Cardiac muscle cell (in vitro differentiated cells and primary cell): ENCODE results near the gene ERC2. TPM values are rescaled to one million over a fixed set of nuclear protein-coding genes. Genes with fewer than 3 reads are reported as not detected.
A peak's percentile ranks its signal among the peaks of the same experiment; 100 is the strongest.

Source experiments
- DNase-seq, 2 donors: peaks; one replicate each; pipeline versions ENCODE4 v3.0.0 to v3.0.0-alpha.2; 2010 to 2017; ENCODE audit warnings: low read depth in 1 of 2, low spot score in 1 of 2
- H3K27ac ChIP-seq: fragments of 200-600 bp; sonication (generic); 2 replicates; pipeline ENCODE4 v1.5.1; 2016
- H3K27me3 ChIP-seq: fragments of 200-600 bp; sonication (generic); 2 replicates; pipeline ENCODE4 v1.6.0; 2016; ENCODE audit warnings: control low read depth
- H3K36me3 ChIP-seq: fragments of 200-600 bp; sonication (generic); 2 replicates; pipeline ENCODE4 v1.5.1; 2016; ENCODE audit warnings: control low read depth
- H3K4me1 ChIP-seq: fragments of 200-600 bp; sonication (generic); 2 replicates; pipeline ENCODE4 v1.8.1; 2017; ENCODE audit warnings: low read depth, mild to moderate bottlenecking, mixed run types
- H3K4me3 ChIP-seq: fragments of 200-600 bp; sonication (generic); 2 replicates; pipeline ENCODE4 v1.5.1; 2016; ENCODE audit warnings: mild to moderate bottlenecking
- H3K9me3 ChIP-seq: fragments of 200-600 bp; sonication (generic); 2 replicates; pipeline ENCODE4 v1.5.1; 2017; ENCODE audit warnings: low read depth, mild to moderate bottlenecking, control low read depth
- polyA plus RNA-seq: library from polyadenylated mRNA; unstranded; fragments of >200 nt; fragmentation: Nextera tagmentation; extraction: Ambion mirVana; gene quantifications from 2 replicates; pipeline ENCODE4 v1.2.1, GENCODE V29; 2016
- total RNA-seq: library from RNA; depleted of rRNA; stranded (reverse); fragments of >200 nt; gene quantifications from 2 replicates; pipeline ENCODE4 v1.2.3, GENCODE V29; 2016
- TF ChIP-seq, protein P1 (sequence below): IDR thresholded peaks from 2 replicates; pipeline ENCODE4 v1.5.1; 2012; ENCODE audit warnings: low read depth, mild to moderate bottlenecking, low read length

Gene ERC2
- total and polyA plus RNA-seq, 2 experiments from 2014 or later = 18.1 to 29.0 TPM

DNA sequence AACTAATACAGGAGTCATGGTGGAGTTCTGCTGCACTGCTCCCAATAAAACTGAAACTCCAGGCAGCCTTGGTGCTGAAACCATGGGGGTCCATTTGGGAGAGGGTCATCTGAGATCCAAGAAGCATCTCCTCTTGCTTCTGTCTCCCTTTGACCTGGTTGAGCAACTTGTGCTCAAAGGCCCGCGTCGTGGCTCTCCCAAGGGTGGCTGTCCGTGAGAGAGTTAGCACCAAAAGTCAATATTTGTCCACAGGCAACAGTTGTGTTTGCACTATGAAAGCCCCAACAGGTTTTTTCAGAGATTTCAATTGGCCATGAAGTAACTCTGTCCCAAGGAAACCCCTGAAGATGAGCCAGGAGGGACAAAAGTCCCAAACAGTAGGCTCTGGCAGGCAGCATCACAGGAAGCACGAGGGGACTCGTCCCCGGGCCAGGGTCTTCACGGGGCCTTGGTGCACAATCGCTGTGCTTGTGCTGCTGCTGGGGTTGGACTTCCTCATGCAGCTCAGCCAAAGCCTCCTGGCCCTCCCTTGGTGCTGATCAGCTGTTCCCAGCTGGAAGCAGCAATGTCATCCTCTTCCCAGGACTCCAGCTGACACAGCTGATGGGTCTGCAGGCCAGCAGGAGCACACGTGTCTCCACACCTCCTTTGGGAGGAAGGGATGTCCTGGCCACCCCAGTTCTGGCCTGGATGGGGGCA lies 941.8 kb downstream of the ERC2 start:
- TF ChIP-seq, protein P1, sequence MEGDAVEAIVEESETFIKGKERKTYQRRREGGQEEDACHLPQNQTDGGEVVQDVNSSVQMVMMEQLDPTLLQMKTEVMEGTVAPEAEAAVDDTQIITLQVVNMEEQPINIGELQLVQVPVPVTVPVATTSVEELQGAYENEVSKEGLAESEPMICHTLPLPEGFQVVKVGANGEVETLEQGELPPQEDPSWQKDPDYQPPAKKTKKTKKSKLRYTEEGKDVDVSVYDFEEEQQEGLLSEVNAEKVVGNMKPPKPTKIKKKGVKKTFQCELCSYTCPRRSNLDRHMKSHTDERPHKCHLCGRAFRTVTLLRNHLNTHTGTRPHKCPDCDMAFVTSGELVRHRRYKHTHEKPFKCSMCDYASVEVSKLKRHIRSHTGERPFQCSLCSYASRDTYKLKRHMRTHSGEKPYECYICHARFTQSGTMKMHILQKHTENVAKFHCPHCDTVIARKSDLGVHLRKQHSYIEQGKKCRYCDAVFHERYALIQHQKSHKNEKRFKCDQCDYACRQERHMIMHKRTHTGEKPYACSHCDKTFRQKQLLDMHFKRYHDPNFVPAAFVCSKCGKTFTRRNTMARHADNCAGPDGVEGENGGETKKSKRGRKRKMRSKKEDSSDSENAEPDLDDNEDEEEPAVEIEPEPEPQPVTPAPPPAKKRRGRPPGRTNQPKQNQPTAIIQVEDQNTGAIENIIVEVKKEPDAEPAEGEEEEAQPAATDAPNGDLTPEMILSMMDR = no peak
- no peaks in the 10 kb centered on the region for H3K9me3 ChIP-seq
- DNase-seq = no peak

DNA sequence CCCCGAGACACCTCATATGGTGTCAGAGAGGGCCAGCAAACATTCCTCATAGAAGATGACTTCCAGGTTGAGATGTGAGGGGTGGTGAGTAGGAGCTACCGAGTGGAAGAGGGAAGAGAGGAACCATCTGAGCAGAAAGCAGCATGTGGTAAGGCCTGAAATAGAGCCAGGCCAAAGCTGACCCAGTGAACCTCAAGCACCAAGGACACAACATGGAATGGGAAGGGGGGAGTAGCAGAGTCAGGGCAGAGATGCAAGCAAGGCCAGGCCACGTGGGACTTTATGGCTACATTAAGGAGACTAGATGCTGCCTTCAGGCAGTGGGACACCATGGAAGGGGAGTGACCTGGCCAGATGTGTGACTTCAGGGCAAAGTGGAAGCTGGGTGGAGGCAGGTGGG lies 942.8 kb downstream of the ERC2 start:
- no peak for DNase-seq
- no peaks in the 10 kb centered on the region for H3K9me3 ChIP-seq
- H3K4me1 ChIP-seq = peaks cover 8% of the 10 kb centered on the region
- TF ChIP-seq, protein P1 = no peak
- no peak overlapping the region for H3K27ac ChIP-seq
- no peaks in the 10 kb centered on the region for H3K27me3 ChIP-seq
- no peaks in the 10 kb centered on the region for H3K36me3 ChIP-seq
- no peak overlapping the region for H3K4me3 ChIP-seq

More for the DNA sequence above, 941.8 kb downstream of the ERC2 start:
- Histone ChIP-seq H3K4me1 (peaks cover 8% of the 10 kb centered on the region), H3K36me3 (no peaks in the 10 kb centered on the region), H3K27me3 (no peaks in the 10 kb centered on the region), H3K27ac (no peak overlapping the region), H3K4me3 (no peak overlapping the region)

DNA sequence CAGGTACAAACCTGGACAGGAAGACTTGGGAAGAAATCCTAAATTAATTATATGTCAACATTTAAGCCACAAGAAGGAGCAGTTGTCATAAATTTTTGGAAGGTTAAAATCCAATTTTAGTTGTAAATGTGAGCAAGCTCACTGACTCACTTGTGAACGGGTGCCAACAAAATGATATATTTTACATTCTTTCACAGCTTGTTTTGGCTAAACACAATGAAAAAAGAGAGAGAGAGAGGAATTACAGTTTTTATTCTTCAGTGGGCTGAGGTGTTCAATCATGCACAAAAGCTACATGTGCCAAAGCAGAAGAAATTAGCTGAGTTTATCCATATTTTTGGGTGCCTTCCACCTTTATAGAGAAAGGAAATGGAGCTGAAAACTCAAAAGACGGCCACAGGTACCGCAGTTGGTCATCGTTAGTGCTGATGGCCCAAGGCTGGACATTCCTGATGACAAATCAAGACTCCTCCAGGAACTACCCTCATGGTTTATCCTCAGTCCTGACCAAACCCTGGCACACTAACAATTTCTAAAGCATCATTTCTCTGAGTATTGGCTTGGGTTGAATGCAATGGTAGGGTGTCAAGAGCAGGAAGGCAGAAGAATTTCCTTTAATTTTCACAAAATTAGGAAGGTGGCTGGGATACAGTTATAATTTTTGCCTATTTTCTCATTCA lies 943.6 kb downstream of the ERC2 start:
- no peak overlapping the region for H3K4me3 ChIP-seq
- no peaks in the 10 kb centered on the region for H3K36me3 ChIP-seq
- H3K27me3 ChIP-seq = no peaks in the 10 kb centered on the region
- DNase-seq = peak in 1 of 2 donors; percentile 55
- TF ChIP-seq, protein P1 = no peak
- H3K27ac ChIP-seq = no peak overlapping the region
- no peaks in the 10 kb centered on the region for H3K9me3 ChIP-seq
- peaks cover 8% of the 10 kb centered on the region for H3K4me1 ChIP-seq

DNA sequence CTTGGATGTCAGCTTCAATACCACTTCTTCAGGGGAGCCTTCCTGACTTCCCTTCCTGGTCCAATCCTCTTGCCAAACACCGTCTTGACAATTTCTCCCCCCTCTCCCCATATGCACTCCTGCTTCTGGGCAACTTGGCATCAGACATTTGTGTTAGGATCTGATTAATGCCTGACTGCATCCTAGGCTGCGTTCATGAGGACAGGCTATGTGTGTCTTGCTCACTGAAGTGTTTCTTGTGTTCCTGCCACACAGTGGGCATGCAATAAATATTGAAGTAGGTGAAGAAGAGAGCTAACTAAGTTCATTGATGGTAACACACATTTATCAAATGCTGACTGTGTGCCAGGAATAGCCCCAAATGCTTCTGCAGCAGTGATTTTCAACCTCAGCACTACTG lies 944.8 kb downstream of the ERC2 start:
- no peak overlapping the region for H3K27ac ChIP-seq
- no peaks in the 10 kb centered on the region for H3K27me3 ChIP-seq
- DNase-seq = no peak
- H3K9me3 ChIP-seq = no peaks in the 10 kb centered on the region
- peaks cover 8% of the 10 kb centered on the region for H3K4me1 ChIP-seq
- H3K4me3 ChIP-seq = no peak overlapping the region
- TF ChIP-seq, protein P1 = no peak
- H3K36me3 ChIP-seq = no peaks in the 10 kb centered on the region

DNA sequence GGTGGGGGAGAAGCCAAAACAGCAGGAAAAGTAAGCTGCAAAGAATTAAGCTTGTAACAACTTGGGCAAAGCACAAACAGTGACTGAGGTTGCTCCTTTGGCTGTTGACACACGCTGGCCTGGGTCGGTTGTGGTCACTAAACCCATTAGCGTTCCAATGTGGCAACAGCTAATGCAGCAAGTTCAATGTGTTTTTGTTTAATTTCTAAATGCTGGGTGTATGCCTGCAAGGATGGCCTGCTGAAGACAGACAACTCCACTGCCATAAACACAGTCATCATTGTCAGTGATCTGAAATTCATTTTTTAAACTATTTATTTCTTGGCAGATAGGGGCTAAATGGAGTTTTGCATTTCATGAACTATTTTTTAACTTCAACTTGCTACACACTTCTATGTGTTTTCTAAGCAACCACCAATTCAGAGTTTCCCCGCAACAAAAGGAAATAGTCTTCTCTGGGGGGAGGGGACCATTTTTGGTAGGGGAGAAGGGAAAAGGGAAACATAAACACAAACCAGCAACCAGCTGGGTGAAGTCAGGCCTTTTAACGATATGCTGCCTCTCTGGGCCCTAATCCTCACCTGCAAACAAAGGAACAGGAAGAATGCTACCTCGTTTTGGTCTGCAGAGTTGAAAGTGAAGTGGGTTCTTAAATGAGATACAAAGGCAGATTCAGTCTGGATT lies 946.4 kb downstream of the ERC2 start:
- TF ChIP-seq, protein P1 = no peak
- H3K27ac ChIP-seq = no peak overlapping the region
- H3K36me3 ChIP-seq = no peaks in the 10 kb centered on the region
- H3K4me3 ChIP-seq = no peak overlapping the region
- no peaks in the 10 kb centered on the region for H3K4me1 ChIP-seq
- no peaks in the 10 kb centered on the region for H3K9me3 ChIP-seq
- H3K27me3 ChIP-seq = no peaks in the 10 kb centered on the region
- no peak for DNase-seq
